DND-41 (cell line): ENCODE data around the gene C10orf143.
A peak's percentile ranks its signal among the peaks of the same experiment; 100 is the strongest.

ENCODE experiments used
- ATAC-seq: fragments of 200-7000 bp; cut with Tn5 transposase; 3 replicates; pipeline ENCODE4 v1.9.1; 2021; ENCODE audit warnings: low read depth; ENCODE audit not compliant: insufficient read depth
- DNase-seq: peaks from one replicate; pipeline ENCODE4 v3.0.0-alpha.2; 2020
- H2AFZ ChIP-seq: 2 replicates; pipeline ENCODE4 v1.6.0; 2012; ENCODE audit warnings: low read depth, low read length
- H3K27ac ChIP-seq: 2 replicates; pipeline ENCODE4 v1.5.1; 2012; ENCODE audit warnings: low read length, inconsistent platforms
- H3K27me3 ChIP-seq: fragments of 200-600 bp; sonication (generic); 2 replicates; pipeline ENCODE4 v1.6.0; 2012; ENCODE audit warnings: low read length, mild to moderate bottlenecking, inconsistent platforms; ENCODE audit not compliant: insufficient read depth, poor library complexity
- H3K36me3 ChIP-seq: 2 replicates; pipeline ENCODE4 v1.5.1; 2012; ENCODE audit warnings: low read length, inconsistent platforms; ENCODE audit not compliant: insufficient read depth
- H3K4me1 ChIP-seq: 2 replicates; pipeline ENCODE4 v1.5.1; 2012; ENCODE audit warnings: mild to moderate bottlenecking, low read length; ENCODE audit not compliant: insufficient read depth
- H3K4me2 ChIP-seq: 2 replicates; pipeline ENCODE4 v1.6.0; 2012; ENCODE audit warnings: mild to moderate bottlenecking, moderate library complexity, low read length, inconsistent platforms; ENCODE audit not compliant: insufficient read depth
- H3K4me3 ChIP-seq, 2 experiments: fragments of 200-600 bp in 1 of 2; shearing (Covaris generic) in 1 of 2; 2 replicates each; pipeline ENCODE4 v1.5.1; 2012 to 2016; ENCODE audit warnings: inconsistent platforms in 2 of 2, low read length in 2 of 2, mild to moderate bottlenecking in 2 of 2, low read depth in 1 of 2, moderate library complexity in 1 of 2
- H3K79me2 ChIP-seq: 2 replicates; pipeline ENCODE4 v1.6.0; 2012; ENCODE audit warnings: low read length, inconsistent platforms; ENCODE audit not compliant: insufficient read depth
- H3K9ac ChIP-seq: 2 replicates; pipeline ENCODE4 v1.6.0; 2012; ENCODE audit warnings: low read depth, mild to moderate bottlenecking, inconsistent platforms, low read length, moderate library complexity
- H3K9me3 ChIP-seq: 2 replicates; pipeline ENCODE4 v1.5.1; 2012; ENCODE audit warnings: low read length, moderate library complexity, mild to moderate bottlenecking, inconsistent platforms; ENCODE audit not compliant: insufficient read depth, severe bottlenecking
- H4K20me1 ChIP-seq: 2 replicates; pipeline ENCODE4 v1.6.0; 2012; ENCODE audit warnings: low read length; ENCODE audit not compliant: insufficient read depth
- EZH2 ChIP-seq: IDR thresholded peaks from 3 replicates; pipeline ENCODE4 v1.6.1; 2012; ENCODE audit warnings: borderline replicate concordance, low read depth, mild to moderate bottlenecking, moderate library complexity, low read length, inconsistent platforms; ENCODE audit not compliant: severe bottlenecking
- TF ChIP-seq, protein P1 (sequence below): IDR thresholded peaks from 2 replicates; pipeline ENCODE4 v1.5.1; 2012; ENCODE audit warnings: borderline replicate concordance, low read length, moderate library complexity, mild to moderate bottlenecking; ENCODE audit not compliant: poor library complexity, severe bottlenecking; ENCODE audit errors: extremely low read depth

C10orf143 gene

GRCh38 chr10:130078120-130078519 lies 32.5 kb downstream of the C10orf143 start:
- Histone ChIP-seq H3K4me2 (no peak overlapping the region), H3K36me3 (no peaks in the 10 kb centered on the region), H3K9ac (no peak overlapping the region), H3K4me3 (no peak overlapping the region), H3K27me3 (no peaks in the 10 kb centered on the region), H4K20me1 (no peaks in the 10 kb centered on the region), H3K27ac (no peak overlapping the region), H2AFZ (no peak overlapping the region), H3K79me2 (no peaks in the 10 kb centered on the region), H3K9me3 (peaks cover under 1% of the 10 kb centered on the region), H3K4me1 (no peaks in the 10 kb centered on the region)
- DNase-seq: no peak
- no peak for ATAC-seq
- TF ChIP-seq EZH2: no peak

- peaks cover 10% of the 10 kb centered on the region for H3K9me3 ChIP-seq
- no peak overlapping the region for H3K9ac ChIP-seq
- no peaks in the 10 kb centered on the region for H3K36me3 ChIP-seq
- H3K4me2 ChIP-seq: no peak overlapping the region
- no peaks in the 10 kb centered on the region for H3K4me1 ChIP-seq
- no peak for ATAC-seq
- DNase-seq: no peak
- no peaks in the 10 kb centered on the region for H3K79me2 ChIP-seq
- no peaks in the 10 kb centered on the region for H4K20me1 ChIP-seq
- no peak for TF ChIP-seq EZH2
- TF ChIP-seq, protein P1, sequence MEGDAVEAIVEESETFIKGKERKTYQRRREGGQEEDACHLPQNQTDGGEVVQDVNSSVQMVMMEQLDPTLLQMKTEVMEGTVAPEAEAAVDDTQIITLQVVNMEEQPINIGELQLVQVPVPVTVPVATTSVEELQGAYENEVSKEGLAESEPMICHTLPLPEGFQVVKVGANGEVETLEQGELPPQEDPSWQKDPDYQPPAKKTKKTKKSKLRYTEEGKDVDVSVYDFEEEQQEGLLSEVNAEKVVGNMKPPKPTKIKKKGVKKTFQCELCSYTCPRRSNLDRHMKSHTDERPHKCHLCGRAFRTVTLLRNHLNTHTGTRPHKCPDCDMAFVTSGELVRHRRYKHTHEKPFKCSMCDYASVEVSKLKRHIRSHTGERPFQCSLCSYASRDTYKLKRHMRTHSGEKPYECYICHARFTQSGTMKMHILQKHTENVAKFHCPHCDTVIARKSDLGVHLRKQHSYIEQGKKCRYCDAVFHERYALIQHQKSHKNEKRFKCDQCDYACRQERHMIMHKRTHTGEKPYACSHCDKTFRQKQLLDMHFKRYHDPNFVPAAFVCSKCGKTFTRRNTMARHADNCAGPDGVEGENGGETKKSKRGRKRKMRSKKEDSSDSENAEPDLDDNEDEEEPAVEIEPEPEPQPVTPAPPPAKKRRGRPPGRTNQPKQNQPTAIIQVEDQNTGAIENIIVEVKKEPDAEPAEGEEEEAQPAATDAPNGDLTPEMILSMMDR: no peak
- H2AFZ ChIP-seq: no peak overlapping the region
- no peak overlapping the region for H3K27ac ChIP-seq
- H3K27me3 ChIP-seq: no peaks in the 10 kb centered on the region
- no peak overlapping the region for H3K4me3 ChIP-seq
Observed at GRCh38 chr10:130076681-130077080, 33.9 kb downstream of the C10orf143 start.

DNA sequence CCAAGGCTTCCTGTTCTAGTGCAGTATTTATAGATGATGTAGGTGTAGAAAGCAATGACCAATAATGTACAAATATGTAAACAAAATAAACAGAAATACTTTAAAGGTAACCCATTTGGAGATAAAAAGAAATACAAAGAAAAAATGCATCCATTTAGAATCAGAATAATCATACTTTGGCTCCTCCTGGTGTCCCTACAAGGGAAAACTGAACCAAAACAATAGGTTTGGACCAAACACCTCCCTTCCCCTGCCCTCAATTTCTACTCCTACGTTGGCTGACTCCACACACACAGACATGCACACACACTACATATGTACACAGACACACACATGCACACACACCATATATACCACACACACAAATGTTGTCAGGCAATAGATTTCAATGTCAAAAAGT lies 36.0 kb downstream of the C10orf143 start:
- Histone ChIP-seq H3K4me2 (no peak overlapping the region), H3K9ac (no peak overlapping the region), H3K4me1 (no peaks in the 10 kb centered on the region), H3K27ac (no peak overlapping the region), H4K20me1 (no peaks in the 10 kb centered on the region), H3K27me3 (no peaks in the 10 kb centered on the region), H2AFZ (no peak overlapping the region), H3K9me3 (peaks cover 10% of the 10 kb centered on the region), H3K4me3 (no peak overlapping the region), H3K36me3 (no peaks in the 10 kb centered on the region), H3K79me2 (no peaks in the 10 kb centered on the region)
- ATAC-seq (no peak), DNase-seq (no peak)
- TF ChIP-seq, protein P1: peak; percentile 15
- no peak for TF ChIP-seq EZH2

DNA sequence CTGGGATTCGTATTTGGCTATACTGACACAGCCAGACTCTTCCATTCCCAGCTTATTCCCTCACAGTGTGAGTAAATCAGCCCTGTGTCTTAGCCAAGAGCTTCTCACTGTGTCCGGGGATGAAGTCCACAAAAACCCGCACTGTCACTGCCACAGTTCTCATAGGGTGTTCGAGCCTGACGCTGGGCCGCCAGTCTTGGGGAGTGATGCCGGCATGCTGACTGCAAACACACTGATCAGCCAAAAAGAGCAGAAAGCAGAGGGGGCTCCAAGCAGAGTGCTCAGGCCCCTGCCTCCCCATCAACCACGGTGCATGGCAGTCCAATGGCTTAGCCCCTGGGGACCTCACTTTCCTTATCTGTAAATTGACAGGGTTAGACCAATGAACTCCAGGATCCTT lies 36.7 kb downstream of the C10orf143 start:
- H3K27ac ChIP-seq: no peak overlapping the region
- H3K79me2 ChIP-seq: no peaks in the 10 kb centered on the region
- H3K36me3 ChIP-seq: no peaks in the 10 kb centered on the region
- no peaks in the 10 kb centered on the region for H3K4me1 ChIP-seq
- no peak for ATAC-seq
- no peak overlapping the region for H3K9ac ChIP-seq
- no peak overlapping the region for H3K4me2 ChIP-seq
- no peaks in the 10 kb centered on the region for H4K20me1 ChIP-seq
- no peak overlapping the region for H2AFZ ChIP-seq
- no peak for TF ChIP-seq EZH2
- TF ChIP-seq, protein P1: no peak
- no peak for DNase-seq
- peaks cover 10% of the 10 kb centered on the region for H3K9me3 ChIP-seq
- H3K4me3 ChIP-seq: no peak overlapping the region
- H3K27me3 ChIP-seq: no peaks in the 10 kb centered on the region
